ENCODE data around the gene NDE1.

Gene NDE1

GRCh38 chr16:15737140-15737644 lies 87.1 kb downstream of the NDE1 start:
- no peak for DNase-seq (ENCODE audit: low read depth)

DNA sequence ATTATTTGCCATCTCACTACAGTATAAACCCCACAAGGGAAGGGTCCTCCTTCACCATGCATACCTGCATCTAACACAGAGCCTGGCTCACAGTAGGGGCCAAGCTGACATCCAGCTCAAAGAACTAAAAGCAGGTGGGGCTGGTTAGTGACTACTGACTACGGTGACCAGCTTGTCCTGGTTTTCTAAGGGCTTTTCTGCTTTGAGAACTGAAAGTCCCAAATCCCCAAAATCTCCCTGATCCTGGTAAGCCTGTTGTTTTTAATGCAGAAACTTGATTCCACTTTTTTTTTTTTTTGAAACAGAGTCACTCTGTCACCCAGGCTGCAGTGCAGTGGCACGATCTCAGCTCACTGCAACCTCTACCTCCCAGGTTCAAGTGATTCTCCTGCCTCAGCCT lies 89.4 kb downstream of the NDE1 start:
- DNase-seq (ENCODE audit: low read depth), result no peak

- DNase-seq (ENCODE audit: low read depth), result no peak
Observed at GRCh38 chr16:15739950-15740349, 89.9 kb downstream of the NDE1 start.

- no peak for DNase-seq (ENCODE audit: low read depth)
Observed at GRCh38 chr16:15741207-15741871, 91.3 kb downstream of the NDE1 start.

- DNase-seq (ENCODE audit: low read depth), result no peak
Observed at GRCh38 chr16:15742716-15743115, 92.7 kb downstream of the NDE1 start.

DNA sequence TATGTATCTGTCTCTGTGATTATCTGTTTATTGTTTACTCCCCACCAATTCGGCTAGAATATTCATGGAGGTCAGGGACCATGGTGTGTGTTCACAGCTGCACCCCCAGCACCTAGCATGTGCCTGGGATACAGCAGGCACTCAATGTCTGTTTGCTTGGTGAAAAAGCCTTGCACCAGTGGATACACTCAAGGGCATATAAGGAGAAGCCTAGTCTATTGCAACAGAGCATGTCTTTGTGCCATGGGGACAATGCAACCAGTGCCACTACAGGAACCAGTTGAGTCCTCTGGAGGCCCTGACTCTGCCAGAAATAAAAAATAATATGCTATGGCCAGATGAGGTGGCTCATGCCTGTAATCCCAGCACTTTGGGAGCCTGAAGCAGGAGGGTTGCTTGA lies 93.6 kb downstream of the NDE1 start:
- no peak for DNase-seq (ENCODE audit: low read depth)

- DNase-seq (ENCODE audit: low read depth), result no peak
Observed at GRCh38 chr16:15746332-15746731, 96.3 kb downstream of the NDE1 start.

DNA sequence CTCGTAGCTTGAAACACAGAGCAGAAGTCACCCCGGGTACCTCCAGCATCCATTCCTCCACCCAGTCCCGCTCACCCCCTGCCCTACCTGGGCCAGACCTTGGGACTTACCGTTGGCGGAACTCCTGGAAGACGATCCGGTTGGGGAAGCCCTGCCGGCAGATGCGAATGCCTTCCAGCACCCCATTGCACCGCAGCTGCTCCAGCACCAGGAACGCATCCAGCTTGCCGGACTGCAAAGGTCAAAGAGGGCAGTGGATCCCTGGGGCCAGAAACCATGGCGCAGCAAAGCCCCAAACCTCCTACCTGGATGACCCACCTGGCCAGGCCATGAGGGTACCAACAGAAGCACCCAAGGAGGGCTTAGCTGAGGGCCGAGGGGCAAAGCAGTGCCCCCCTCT lies 97.9 kb downstream of the NDE1 start:
- DNase-seq (ENCODE audit: low read depth), result no peak

- no peak for DNase-seq (ENCODE audit: low read depth)
Observed at GRCh38 chr16:15748654-15749053, 98.6 kb downstream of the NDE1 start.

GRCh38 chr16:15749371-15749770 lies 99.3 kb downstream of the NDE1 start:
- no peak for DNase-seq (ENCODE audit: low read depth)

DNA sequence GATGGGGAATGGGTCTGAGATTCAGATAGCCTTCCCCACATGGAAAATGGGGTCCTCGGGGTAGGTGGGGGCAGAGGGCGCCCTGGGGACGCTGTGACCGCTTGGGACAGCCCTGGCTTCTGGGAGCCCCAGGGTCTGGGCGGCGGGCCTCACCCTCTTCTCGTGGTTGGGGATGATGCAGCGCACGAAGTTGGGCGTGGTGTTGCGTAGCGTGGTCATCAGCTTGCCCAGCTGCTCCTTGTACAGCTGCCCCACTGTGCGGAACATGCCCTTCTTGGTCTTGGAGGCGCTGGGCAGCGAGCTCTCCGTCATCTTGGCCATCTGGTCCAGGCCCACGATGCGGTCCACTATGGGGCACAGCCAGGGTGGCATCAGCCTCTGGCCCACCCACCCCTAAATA lies 99.9 kb downstream of the NDE1 start:
- no peak for DNase-seq (ENCODE audit: low read depth)

GRCh38 chr16:15751940-15752339 lies 101.9 kb downstream of the NDE1 start:
- no peak for DNase-seq (ENCODE audit: low read depth)

GRCh38 chr16:15752717-15753488 lies 102.9 kb downstream of the NDE1 start:
- no peak for DNase-seq (ENCODE audit: low read depth)

DNA sequence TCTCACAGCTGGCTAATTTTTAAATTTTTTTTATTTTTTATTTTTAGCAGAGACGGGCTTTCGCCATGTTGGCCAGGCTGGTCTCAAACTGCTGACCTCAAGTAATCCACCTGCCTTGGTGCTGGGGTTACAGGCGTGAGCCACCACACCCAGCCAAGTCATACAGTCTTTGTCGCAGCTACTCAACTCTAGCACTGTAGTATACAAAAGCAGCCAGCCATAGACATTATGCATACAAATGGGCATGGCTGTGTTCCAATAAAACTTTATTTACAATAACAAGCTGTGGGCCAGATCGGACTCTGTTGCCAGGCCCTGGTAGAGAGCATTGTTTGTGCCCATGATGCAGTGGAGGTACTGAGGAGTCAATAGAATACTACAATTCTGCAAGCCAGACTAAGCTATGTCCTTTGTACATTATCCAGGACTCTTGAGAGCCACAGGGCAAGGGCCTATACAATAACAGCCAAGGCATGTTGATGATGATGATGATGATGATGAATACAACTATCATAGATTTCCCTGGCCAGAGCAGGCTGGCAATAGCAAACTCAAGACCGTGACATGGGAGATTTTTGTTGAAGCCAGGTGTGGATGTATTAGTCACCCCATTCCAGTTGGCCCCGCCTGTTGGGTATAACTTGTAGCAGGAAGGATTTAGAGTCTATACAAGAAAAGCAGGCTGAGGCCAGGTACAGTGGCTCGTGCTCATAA lies 104.9 kb downstream of the NDE1 start:
- no peak for DNase-seq (ENCODE audit: low read depth)

DNA sequence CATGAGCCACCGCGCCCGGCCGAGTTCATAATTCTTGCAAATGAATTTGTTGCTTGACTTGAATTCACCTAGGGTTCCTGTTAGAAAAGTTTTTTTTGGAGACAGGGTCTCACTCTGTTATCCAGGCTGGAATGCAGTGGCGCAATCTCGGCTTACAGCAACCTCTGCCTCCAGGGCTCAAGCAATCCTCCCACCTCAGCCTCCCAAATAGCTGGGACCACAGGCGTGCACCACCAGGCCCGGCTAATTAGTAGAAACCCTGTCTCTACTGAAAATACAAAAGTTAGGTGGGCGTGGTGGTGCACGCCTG lies 107.0 kb downstream of the NDE1 start:
- DNase-seq (ENCODE audit: low read depth), result no peak

DNA sequence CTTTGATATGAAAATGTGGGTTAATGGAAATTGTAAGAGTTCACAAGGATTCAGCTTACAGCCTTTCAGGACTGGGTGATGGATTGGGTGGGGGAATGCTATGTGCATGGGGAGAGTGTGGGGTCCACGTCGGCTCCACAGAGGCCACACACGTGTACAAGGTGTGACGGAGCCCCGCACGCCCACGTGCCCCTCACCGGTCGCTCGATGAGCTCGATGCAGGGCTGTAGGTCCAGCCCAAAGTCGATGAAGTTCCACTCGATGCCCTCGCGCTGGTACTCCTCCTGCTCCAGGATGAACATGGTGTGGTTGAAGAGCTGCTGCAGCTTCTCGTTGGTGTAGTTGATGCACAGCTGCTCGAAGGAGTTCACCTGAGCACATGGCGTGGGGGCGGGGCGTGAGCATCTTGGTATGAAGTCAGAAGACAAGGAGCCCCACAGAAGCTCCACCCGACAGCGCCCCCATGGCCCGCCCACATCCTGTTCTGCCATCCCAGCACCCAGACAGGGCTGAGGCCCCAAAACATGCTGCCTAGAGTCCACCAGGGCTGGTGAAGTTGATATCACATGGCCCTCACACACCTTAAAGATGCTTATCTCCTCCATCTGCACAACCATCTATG lies 107.7 kb downstream of the NDE1 start:
- no peak for DNase-seq (ENCODE audit: low read depth)

DNA sequence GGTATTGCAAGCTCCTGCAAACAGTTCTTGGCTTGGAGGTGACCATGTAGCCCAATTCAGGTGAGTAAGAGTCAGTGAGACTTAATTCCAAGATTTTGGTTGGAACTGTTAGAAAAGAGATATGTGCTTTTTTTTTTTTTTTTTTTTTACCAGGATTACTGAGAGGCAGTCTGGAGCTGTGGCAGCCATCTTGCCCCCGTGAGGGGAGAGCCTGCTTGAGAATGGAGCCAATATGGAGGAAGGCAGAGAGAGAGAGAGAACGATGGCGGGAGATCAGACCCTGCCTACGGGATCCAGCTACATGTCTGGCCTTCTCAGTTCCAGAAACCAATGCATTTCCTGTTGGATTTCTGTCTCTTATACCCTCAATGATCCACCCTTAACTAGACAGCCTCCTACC lies 109.0 kb downstream of the NDE1 start:
- DNase-seq (ENCODE audit: low read depth), result no peak

GRCh38 chr16:15760129-15760528 lies 110.1 kb downstream of the NDE1 start:
- no peak for DNase-seq (ENCODE audit: low read depth)

DNA sequence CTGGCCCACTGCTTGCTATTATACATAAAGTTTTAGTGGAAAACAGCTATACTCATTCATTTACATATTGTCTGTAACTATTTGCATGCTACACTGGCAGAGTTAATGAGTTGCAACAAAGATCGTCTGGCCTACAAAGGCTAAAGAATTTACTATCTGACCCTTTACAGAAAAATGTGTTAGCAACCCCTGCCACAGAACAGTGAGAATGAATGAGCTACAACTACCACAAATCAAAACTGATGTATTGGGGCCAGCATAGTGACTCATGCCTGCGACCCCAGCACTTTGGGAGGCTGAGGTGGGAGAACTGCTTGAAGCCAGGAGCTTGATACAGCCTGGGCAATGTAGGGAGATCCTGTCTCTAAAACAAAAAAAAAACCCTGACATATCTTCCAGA lies 114.1 kb downstream of the NDE1 start:
- no peak for DNase-seq (ENCODE audit: low read depth)

DNA sequence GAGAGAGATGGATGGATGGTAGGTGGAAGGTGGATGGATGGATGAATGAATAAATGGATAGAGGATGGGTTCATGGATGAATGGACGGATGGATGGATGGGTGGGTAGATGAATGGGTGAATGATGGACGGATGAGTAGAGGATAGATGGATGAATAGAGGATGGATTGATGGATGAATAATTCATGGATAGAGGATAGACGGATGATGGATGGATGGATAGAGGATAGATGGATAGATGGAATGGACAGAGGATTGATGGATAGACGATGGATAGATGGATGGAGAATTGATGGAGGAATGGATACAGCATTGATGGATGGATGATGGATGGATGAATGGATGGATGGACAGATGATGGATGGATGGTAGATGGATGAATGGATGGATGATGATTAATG lies 115.1 kb downstream of the NDE1 start:
- no peak for DNase-seq (ENCODE audit: low read depth)

GRCh38 chr16:15765880-15766279 lies 115.8 kb downstream of the NDE1 start:
- DNase-seq (ENCODE audit: low read depth), result no peak

DNA sequence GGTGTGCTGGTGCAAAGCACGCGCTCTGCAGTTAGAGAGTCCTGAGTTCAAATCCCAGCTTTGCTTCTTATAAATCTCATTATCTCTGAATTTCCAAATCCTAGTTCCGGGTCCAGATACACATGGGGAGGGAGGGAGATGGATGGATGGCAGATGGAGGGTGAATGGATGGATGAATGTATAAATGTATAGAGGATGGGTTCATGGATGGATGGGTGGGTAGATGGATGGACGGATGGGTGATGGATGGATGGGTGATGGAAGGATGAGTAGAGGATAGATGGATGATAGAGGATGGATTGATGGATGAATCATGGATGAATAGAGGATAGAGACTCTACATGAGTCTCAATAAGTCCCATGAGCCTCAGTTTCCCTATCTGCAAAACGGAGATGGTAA lies 116.9 kb downstream of the NDE1 start:
- no peak for DNase-seq (ENCODE audit: low read depth)

DNA sequence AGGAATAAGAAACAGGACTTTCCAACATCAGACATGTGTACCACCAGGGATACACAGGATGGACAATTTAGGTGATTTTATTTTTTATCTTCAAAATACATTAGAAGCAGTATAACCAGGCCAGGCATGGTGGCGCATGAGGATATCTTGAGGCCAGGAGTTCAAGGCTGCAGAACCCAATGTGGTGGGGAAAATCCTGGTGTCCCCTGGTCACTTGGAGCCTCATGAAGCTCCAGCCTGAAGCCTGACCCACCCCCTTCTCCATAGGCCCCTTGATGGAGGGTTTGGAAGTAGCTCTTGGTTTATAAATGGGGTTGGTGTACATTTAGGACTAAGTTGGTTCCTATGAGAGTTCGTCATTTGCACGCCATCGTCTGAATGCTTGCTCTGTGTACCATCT lies 118.2 kb downstream of the NDE1 start:
- no peak for DNase-seq (ENCODE audit: low read depth)
